DMS53 treated with DMSO at 0.1 percent for 48 hours (cell line): ENCODE results near the gene ITM2A.

Experiments used
- DNase-seq: peaks from one replicate; lab custom pipeline; 2025; ENCODE audit not compliant: unreplicated experiment; lab: John Stamatoyannopoulos, UW

Gene ITM2A

DNA sequence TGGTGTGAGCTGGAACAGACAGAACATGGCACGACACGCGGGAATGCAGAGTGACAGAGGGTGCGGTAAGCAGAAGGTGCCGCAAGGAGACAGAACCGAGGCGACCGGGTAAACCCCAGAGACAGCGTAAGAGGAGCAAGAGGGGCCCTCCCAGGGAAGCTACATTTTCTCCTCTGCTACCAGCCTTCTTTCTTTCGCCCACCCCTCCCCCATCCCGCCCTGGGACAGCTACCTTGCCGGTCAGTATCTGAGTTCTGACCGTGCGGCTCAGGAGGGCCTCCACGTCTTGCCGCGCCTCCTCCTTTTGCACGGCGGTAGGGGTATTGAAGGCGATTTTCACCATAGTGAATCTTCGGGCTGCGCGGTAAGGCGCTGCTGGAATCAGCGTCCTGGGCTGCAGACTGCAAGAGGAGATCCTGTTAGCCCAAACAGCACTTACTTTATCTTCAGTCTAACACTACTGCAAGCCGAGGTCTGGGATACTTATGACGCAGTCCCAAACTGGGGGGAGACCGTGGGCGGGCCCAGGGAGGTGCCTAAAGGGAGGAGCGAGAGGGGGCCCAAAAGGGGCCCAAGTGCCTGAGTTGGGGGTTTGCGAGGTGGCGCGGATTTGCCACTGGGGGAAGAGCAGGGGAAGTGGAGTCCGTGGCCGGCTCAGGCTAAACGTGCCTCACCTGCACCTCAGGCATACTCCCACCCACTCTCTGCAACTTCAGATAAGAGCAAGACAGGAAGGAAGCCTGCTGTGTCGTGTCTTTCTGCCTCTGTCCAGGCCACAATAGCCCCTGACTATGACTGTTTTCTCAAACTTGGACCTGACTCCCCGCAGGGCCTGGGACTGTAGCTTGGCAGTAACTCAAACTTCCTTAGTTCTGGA lies at the start of gene ITM2A:
TSS of gene ITM2A (minus strand) at position 462 of the 877 bp plus-strand sequence. CDS start at position 343, 119 bp downstream.
- DNase-seq = peak; percentile 8

GRCh38 chrX:79415056-79415455 lies 47.9 kb upstream of the ITM2A start:
- DNase-seq = no peak

DNA sequence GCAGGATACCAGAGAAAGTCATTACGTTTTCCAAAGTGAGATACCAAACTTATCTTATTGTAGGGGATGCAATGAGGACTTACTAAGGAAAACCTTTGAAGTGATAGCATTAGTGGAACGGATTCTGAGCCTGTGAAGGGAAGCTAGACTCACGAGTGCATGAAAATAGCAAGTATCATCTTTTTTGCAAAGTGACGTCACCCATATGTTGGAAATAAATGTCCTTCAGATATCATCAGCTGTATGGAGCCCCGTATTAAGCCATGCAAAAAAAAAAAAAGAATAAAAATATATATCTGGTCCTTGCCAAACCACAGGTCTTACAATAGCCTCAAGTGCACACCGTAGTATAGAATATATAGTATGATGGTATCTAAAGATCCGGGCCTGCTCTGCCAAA lies 46.8 kb upstream of the ITM2A start:
- DNase-seq = no peak

GRCh38 chrX:79412972-79413371 lies 45.8 kb upstream of the ITM2A start:
- peak; percentile 48 for DNase-seq

- DNase-seq = no peak
These were observed 45.0 kb upstream of the ITM2A start for GRCh38 chrX:79412166-79412565.

DNA sequence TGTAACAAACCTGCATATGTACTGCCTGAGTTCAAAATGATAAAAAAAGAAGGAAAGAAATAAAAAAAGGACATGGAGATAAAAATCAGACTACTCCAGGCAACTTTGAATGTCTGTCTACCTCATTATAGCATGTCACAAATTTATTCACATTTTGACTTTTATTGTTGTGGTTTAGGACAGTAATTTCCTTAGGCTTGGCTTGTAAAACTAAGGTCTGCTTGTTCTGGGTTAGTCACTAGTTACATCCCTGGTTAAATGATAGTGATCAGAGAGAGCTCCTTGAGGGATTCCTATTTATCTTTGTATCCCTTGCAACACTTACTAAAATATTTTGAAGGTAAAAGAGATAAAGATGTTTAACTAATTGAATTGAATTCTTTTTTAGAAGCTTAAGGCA lies 42.5 kb upstream of the ITM2A start:
- DNase-seq = no peak

GRCh38 chrX:79408623-79409322 lies 41.6 kb upstream of the ITM2A start:
- no peak for DNase-seq

DNA sequence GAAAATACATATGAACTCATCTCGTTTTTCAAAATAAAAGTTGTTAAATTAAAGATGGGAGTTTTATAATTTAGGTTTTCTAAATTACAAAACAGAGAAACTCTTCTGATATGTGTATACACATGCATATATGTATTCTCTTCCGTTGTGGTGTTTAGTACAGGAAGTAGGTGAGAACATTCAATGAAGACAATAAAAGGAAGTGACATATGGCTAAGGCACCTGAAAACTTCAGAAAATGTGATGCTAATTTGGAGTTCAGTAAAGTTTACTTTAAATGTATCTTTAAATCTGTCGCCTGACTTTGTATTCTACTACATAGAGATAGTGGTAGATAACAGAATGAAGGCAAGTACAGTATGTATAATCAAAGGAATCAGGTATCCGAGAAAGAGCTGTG lies 33.5 kb upstream of the ITM2A start:
- no peak for DNase-seq

DNA sequence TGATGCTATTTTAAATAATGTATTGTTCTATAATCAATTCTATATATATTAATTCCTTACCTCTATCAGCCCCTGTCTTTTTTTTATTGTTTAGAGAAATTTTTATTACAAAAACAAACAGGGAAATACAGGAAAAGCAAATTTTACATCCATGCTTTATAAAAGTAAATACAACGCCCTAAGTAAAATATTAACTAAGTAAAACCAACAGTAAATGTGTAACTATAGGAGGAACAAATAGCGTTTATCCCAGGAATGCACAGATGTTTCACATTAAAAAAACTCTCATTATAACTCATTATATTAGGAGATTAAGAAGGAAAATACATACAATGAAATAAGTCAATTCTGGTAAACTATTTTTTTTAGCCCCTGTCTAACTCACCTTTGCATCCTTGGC lies 8.2 kb upstream of the ITM2A start:
- peak; percentile 4 for DNase-seq

DNA sequence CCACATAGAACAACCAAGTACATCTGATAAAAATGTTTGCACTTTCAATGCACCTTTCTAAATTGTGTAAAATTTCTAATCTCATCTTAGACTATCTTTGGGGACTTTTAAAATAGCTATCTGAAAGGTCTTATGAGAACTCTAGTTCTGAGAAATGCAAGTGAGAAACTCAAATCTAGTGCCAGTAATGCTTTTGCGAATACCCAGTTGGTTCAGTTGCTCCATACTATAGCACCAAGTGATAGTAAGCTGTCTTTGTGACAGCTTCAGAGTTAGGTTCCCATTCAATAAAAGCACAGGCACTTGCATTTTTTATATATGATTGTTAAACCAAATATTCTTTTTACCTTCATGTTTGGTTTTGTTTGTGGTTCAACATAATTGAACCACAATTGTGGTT lies 4.5 kb upstream of the ITM2A start:
- DNase-seq = no peak

DNA sequence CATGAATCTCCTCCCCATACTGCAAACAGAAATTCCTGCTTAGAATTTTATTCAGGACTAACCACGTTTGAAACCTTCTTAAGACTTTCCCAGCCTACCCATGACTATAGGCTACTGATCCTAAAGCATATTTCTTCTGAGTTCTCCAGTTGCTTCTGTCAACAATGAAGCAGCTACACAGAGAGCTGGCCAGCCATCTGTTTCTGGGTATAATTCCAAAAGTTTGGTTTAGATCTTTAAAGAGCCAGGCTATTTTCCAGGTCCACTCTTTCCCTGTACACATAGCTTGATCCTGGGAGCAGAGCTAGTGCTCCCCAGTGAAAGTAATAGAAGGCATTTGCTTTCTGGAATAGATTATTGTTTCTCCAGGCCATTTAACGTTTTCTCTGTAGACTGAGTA lies 4.0 kb upstream of the ITM2A start:
- DNase-seq = no peak

- DNase-seq = no peak
These were observed 2.7 kb upstream of the ITM2A start for GRCh38 chrX:79369871-79370270.

DNA sequence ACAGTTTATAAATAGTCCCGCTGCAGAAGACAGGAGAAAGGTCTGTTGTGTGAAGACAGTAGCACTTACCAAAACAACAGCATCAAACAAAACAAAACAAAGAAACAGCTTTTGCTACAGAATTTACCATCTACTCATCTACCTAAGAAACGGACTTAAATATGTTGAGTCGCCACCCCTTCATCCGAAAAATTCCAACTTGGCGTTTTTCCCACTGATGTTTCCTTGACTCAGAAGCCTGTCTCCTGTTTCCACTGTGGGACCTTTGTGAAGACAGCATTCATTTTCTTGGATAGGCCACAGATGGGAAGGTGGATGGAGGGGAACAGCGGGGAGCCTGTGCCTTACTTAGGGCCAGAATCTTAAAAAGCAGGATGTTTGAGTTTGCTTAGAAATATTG lies 1.3 kb upstream of the ITM2A start:
- DNase-seq = no peak

- no peak for DNase-seq
These were observed 773 bp upstream of the ITM2A start for GRCh38 chrX:79367907-79368306.

GRCh38 chrX:79366556-79366872 lies 620 bp downstream of the ITM2A start:
- no peak for DNase-seq

DNA sequence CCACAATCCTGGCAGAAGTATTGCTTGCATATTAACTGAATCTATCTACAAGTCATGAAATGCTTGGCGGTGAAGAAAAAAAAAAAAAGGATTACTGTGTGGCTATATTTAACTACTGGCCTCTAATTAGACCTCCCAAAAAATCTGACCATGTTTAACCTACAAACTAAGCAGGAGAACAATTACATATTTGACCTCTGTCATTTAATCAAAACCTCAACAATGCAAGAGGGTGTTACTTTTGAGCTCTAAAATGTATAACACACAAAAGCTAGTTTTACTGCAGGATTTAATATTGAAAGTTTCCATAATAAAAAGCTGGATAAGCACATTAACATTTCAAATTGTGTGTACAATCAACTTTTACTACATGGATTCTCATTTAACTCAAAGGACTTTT lies 1.5 kb downstream of the ITM2A start:
- no peak for DNase-seq

DNA sequence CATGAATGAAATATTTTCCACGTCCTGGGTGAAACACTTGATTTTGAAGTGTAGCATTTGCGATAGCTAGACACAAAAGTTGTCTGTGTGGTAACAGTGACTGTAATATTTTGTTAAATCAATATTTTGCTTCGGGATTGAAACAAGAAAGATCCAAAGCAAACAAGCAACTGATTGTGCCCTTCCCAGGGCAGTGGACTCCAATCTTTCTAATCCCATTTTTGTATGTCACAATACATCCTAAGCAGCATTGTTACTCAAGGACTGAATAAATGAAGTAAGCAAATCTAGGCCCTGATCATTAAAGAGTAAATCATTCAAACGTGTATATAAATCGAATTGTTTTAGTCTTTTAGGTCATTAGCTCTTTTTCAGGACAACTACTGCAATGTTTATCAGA lies 2.8 kb downstream of the ITM2A start:
- DNase-seq = no peak

DNA sequence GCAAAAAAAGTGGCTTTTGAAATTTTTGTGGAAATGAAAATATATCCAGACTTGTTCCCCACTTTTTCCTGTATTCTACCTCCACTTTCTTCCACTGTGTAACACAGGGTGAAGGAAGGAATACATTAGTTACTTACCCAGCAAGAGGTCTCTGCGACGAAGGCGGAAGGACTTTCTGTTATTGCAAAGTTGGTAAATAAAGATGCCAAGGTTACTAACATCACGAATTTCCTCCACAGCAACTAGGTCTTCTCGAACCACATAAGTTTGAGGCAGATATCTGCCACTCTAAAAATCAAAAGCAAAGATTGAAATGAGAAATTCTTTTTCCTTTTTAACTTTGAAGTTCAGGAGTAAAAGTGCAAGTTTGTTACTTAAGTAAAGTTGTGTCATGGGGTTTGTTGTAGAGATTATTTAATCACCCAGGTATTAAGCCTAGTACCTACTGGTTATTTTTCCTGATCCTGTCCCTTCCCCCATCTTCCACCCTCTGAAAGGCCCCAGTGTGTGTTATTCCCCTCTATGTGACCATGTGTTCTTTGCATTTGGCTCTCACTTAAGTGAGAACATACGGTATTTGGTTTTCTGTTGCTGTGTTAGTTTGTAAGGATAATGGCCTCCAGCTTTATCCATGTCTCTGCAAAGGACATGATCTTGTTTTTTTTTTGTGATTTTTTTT lies 5.8 kb downstream of the ITM2A start:
- no peak for DNase-seq

DNA sequence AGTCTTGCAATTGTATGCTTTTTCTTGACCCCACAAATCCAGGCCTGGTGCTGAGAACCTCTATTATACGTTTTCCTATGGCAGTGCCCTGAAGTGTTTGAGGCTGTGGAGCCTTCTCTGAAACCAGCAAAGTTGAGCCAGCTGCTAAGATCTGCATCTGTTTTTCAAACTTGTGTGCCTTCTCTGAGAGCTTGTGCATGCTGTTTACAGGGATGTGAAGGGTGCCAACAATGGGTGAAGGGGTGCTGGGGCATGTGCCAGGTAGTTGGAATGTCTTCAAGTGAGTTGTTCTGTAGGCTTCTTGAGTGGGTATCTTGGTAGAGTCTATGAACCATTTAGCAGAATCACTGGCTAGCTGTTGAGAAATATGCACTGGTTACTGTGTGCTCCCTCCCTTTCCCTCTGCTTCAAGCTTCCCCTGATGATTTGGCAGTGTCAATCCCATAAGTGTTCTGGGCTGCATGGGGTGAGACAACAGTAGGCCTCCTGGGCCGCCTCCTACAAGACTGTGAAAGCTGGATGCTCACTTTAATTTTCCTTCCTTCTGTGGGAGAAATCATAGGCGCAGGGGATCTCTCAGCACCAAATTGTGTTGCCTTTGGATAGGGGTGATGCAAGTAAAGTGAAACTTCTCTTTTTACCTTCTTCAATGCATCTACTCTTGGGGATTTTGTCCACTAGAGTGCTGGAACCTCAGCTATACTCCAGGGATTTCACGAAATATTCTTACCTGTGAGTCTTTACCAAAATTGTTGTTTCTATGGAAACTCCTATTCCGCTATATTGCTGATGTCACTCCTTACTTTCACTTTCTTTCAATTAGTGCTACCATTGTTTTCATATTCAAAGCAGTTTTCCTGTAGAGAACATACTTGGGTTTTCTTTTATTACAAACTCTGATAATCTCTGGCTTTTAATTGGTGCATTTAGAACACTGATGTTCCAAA lies 30.0 kb downstream of the ITM2A start:
- DNase-seq = no peak

DNA sequence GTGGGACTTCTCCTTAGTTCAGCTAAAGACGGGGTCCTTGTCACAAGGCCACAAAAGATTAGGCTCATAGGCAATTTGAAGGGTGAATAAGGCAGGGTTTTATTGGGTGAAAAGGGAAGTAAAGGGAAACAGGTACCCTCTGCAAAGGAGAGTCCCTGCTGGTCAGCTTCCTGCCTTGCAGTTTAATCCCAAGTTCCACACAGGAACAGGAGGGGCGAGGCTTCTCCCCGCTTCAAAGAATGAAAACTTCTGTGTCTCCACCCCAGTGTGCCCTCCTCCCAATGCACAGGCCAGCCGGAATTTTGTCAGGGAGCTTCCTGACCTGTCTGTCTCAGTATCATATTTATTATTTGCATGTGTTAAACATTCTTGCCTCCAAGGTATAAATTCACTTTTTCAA lies 37.1 kb downstream of the ITM2A start:
- DNase-seq = no peak
